Colon (tissue), 2 donors: ENCODE measurements around the gene POGLUT3.

Experiments used
- FAIRE-seq: peaks from 2 replicates; lab custom pipeline; 2012; peaks lifted over from hg19 to GRCh38; lab: Jason Lieb, UNC
- donor health status: control.
- donor health status: control.

POGLUT3 gene

GRCh38 chr11:108500721-108501120 lies 2.5 kb upstream of the POGLUT3 start:
- FAIRE-seq, result no peak

DNA sequence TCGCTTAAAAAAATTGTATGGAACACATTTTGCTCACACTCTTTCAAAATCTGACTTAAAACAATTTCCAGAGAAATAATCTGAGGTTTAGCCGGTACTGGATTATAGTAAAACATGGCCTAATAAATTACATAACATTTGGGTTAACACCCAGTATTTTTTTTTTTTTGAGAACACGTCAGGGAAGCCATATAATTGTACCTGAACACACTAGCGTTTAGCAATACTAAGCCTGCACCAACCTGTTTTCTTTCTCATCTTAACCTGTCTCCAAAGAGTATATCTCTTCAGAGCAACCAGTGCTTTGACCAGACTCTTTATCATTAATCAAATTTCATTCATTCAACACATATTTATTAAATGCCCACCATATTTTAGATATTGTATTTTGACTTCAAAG lies 2.0 kb upstream of the POGLUT3 start:
- FAIRE-seq, result no peak

- no peak for FAIRE-seq
Observed at GRCh38 chr11:108498816-108499408, 728 bp upstream of the POGLUT3 start.

- no peak for FAIRE-seq
Observed at GRCh38 chr11:108497317-108498045, 703 bp downstream of the POGLUT3 start.

GRCh38 chr11:108496643-108497256 lies 1.4 kb downstream of the POGLUT3 start:
- no peak for FAIRE-seq

DNA sequence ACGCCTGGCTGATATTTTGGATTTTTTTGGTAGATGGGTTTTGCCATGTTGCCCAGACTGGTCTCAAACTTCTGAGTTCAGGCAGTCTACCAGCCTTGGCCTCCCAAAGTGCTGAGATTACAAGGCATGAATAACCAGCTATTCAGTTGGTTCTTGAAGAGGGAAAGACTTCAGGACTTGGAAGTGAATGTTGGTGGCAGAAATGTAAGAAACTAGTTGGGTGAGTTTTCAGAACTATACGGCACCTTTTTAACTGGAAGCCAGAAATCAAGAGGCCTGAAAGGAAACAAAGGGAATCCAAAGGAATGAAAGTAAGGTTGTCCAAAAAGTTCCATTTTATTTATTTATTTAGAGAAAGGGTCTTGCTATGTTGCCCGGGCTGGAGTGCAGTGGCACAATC lies 2.9 kb downstream of the POGLUT3 start:
- no peak for FAIRE-seq

GRCh38 chr11:108494182-108494581 lies 4.0 kb downstream of the POGLUT3 start:
- no peak for FAIRE-seq

DNA sequence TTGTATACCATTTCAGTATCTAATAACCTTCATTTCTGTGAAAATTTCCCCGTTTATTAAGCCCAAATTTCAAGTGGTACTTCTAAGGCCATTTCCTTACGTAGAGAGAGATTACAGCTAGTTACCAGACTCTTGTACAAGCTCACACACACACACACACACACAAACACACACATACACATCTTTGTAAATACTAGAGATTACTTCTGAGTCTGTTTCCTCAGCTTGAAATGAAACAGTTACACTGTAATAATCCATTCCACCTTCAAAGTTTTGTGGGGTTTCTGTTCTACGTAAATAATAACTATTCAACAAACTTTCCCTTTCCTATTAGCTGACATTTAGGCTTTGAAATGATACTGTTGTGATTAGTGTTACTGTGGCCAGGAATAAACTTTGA lies 6.2 kb downstream of the POGLUT3 start:
- no peak for FAIRE-seq

GRCh38 chr11:108486828-108487227 lies 11.4 kb downstream of the POGLUT3 start:
- FAIRE-seq, result no peak

DNA sequence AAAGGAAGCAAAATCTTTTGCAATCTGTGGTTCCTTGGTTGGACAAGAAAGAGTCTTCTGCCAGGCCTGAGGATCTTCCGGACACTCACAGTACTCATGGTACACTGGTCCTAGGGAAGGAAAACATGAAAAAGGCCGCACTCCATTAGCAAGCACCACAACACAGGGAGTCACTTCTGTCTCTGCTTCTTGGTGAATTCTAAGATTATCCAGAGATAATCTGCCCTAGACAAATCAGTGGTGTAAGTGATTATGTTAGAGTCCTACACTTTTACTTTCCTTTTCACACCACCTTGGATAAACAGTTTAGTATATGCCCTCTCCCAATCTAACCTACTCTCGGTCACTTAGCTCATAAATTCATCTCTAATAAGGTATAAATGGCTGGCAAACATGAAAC lies 11.9 kb downstream of the POGLUT3 start:
- no peak for FAIRE-seq

- no peak for FAIRE-seq
Observed at GRCh38 chr11:108483163-108483562, 15.0 kb downstream of the POGLUT3 start.

DNA sequence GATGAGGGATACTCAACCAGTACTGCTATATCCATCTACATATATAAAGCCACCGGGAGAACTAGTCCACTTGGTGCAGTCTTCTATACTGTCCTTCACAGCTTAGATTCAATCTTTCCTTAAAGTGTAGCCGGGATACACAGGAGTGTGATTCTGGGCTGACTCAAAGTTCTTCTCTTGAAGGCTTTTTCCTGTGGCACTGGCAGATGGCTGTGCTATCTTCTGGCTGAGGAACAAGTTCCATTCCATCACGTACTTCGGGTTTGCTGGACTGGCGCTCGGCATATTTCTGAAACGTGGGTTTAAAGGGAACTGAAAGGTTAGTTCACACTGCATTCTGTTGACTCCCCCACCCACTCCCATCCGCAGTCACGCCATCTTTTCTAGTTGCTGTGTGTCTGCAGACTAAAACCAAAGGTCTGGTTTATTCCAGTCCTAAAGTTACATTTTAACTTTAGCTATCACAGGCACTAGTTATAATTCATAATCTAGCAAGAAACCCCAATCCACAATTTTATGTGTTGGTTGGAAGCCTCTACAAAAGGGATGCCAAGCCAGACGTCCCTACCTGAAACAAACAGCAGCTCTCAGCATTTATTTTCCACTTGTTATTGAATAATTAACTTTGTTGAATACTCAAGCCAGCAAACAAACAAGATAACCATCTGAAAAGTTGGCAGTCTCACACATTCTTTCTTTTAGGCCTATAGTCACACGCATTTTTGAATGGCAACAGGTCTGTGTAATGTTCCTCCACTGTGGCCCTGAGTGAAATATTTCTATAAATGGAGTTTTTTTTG lies 23.3 kb downstream of the POGLUT3 start:
- no peak for FAIRE-seq

- FAIRE-seq, result no peak
Observed at GRCh38 chr11:108472681-108473080, 25.5 kb downstream of the POGLUT3 start.

GRCh38 chr11:108468478-108468864 lies 29.7 kb downstream of the POGLUT3 start:
- no peak for FAIRE-seq

DNA sequence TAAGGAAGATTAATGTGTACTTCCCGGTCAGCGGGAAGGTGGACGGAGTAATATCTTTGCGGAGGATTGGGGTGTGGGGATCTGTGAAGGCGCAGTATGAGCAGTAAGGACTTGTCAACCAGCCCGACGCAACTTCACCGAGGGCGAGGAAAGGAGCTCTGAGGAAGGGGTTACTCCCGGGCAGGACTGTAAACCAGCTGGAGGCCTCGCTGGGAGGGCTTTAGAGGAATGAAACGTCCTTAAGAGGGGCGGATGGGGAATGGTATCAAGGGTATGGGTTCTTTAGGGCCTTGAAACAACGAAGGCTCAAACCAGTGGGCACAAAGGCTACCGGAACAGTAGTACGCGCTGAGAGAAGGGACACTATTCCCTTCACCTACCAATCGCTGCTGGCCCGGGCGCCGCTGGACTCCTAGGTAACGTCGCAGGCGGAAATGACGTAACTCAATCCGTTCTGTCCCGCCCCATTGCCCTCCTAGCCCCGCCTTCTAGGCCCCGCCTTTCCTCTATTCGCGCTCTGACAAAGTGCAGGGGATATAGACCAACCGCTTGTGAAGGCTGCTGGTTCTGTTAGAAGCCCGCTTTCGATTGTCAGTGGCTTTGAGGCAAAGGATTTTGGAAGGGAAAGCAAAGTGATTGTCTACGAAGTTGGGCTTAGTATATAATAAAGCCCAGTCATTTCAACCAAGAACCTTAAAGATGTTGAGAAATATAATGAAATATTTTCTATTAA lies 30.9 kb downstream of the POGLUT3 start, which contains the start of gene C11orf65:
TSS of gene C11orf65 (minus strand) at position 439 of the 733 bp plus-strand sequence. CDS start 5,970 bp downstream, outside the sequence.
- FAIRE-seq, result peak; percentile 28

DNA sequence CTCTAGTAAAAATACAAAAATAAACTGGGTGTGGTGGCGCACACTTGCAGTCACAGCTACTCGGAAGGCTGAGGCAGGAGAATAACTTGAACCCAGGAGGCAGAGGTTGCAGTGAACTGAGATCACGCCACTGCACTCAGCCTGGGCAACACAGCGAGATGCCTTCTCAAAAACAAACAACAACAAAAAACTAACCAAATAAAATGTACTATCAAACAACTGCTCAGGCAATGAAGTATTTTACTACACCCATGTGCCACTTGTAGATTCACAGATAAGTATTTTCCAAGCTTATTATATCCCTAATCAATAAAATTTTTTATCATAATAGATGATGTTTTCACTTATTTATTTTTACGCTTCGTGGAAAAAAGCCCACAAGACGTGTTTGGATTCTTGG lies 31.8 kb downstream of the POGLUT3 start:
- no peak for FAIRE-seq

DNA sequence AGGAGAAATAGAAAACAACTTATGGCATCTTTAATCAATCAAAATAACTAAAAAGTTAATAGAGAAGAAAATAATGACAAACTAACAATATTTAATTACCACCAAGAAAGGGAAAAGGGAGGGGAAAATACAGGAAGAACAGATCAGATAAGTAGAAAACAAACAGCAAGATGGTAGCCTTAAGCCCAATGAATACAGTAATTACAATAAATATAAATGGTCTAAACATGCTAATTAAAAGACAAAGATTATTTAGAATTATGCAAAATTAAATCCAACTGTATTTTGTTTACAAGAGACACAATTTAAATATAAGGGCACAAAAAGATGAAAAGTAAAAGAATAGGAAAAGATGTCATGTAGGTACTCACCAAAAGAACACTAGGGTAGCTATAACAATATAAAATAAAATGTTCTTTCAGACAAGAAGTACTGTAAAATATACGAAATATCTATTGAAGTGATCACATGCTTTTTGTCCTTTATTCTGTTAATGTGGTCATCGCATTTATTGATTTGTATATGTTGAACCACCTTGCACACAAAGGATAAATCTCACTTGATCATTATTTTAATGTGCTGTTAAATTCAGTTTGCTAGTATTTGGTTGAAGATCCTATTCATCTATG lies 44.9 kb downstream of the POGLUT3 start:
- no peak for FAIRE-seq
